T-cell (primary cell): ENCODE data around the gene KIR3DL1. TPM values are rescaled to one million over a fixed set of nuclear protein-coding genes. Genes with fewer than 3 reads are reported as not detected.

Source experiments
- ATAC-seq, 4 experiments: fragments of 200-7000 bp in 3 of 4; fragments of 150-1000 bp in 1 of 4; cut with Tn5 transposase; replicated peaks in 1 of 4; 1 replicate in 3 of 4; 2 replicates in 1 of 4; pipeline ENCODE4 v1.10.0; 2021; ENCODE audit warnings: moderate library complexity in 3 of 4, mild to moderate bottlenecking in 2 of 4, moderate number of reproducible peaks in 1 of 4
- CTCF ChIA-PET, 2 donors: fragments of 300-600 bp; sonication (Branson Sonifier 250); formaldehyde crosslinking; loops; one replicate each; lab custom pipeline; 2022; ENCODE audit warnings: antibody characterized with exemption in 2 of 2; lab: Charles Lee
- POLR2A ChIA-PET, 2 donors: fragments of 300-600 bp; sonication (Branson Sonifier 250); formaldehyde crosslinking; loops; one replicate each; lab custom pipeline; 2022; ENCODE audit warnings: antibody characterized with exemption in 2 of 2; lab: Charles Lee
- DNase-seq, 35 experiments: peaks; one replicate each; pipeline versions ENCODE4 v3.0.0 to v3.0.0-alpha.2; 2013 to 2023
- H3K27ac ChIP-seq: one replicate; pipeline ENCODE4 v1.5.1; 2013; ENCODE audit warnings: low read length
- H3K27me3 ChIP-seq, 2 experiments: replicated peaks in 1 of 2; 1 replicate in 1 of 2; 2 replicates in 1 of 2; pipeline versions ENCODE4 v1.6.1 to v1.7.0; 2013; ENCODE audit warnings: low read length in 1 of 2, mixed read lengths in 1 of 2; ENCODE audit not compliant: control insufficient read depth in 2 of 2, insufficient read depth in 2 of 2; ENCODE audit errors: extremely low read depth in 1 of 2
- H3K36me3 ChIP-seq, 2 donors: 1 replicate in 1 of 2; 2 replicates in 1 of 2; pipeline versions ENCODE4 v1.6.1 to v1.7.0; 2013; ENCODE audit warnings: low read length in 1 of 2; ENCODE audit not compliant: control insufficient read depth in 2 of 2, insufficient read depth in 1 of 2; ENCODE audit errors: extremely low read depth in 1 of 2
- H3K4me1 ChIP-seq, 2 experiments: 1 replicate in 1 of 2; 2 replicates in 1 of 2; pipeline versions ENCODE4 v1.6.1 to v1.7.0; 2013; ENCODE audit warnings: low read length in 2 of 2, mixed read lengths in 1 of 2; ENCODE audit not compliant: insufficient read depth in 2 of 2, control insufficient read depth in 1 of 2; ENCODE audit errors: extremely low read depth in 1 of 2
- H3K4me3 ChIP-seq, 2 donors: 1 replicate in 1 of 2; 2 replicates in 1 of 2; pipeline versions ENCODE4 v1.5.1 to v1.7.0; 2013; ENCODE audit warnings: mild to moderate bottlenecking in 2 of 2, low read length in 1 of 2, moderate library complexity in 1 of 2; ENCODE audit not compliant: control insufficient read depth in 1 of 2; ENCODE audit errors: extremely low read depth in 1 of 2
- H3K9me3 ChIP-seq: 2 replicates; pipeline ENCODE4 v1.7.0; 2013
- H3K27ac Mint-ChIP-seq, 2 donors: one replicate each; pipeline ENCODE4 v1.8.0; 2020 to 2021; ENCODE audit warnings: mild to moderate bottlenecking in 2 of 2, mixed read lengths in 2 of 2
- H3K27me3 Mint-ChIP-seq, 2 donors: one replicate each; pipeline ENCODE4 v1.8.0; 2021 to 2022; ENCODE audit warnings: mixed read lengths in 2 of 2
- H3K36me3 Mint-ChIP-seq: one replicate; pipeline ENCODE4 v1.8.0; 2021; ENCODE audit warnings: mixed read lengths
- H3K4me1 Mint-ChIP-seq, 3 donors: one replicate each; pipeline ENCODE4 v1.8.0; 2020 to 2022; ENCODE audit warnings: mixed read lengths in 3 of 3, mild to moderate bottlenecking in 1 of 3
- H3K4me3 Mint-ChIP-seq, 3 donors: one replicate each; pipeline ENCODE4 v1.8.0; 2020 to 2022; ENCODE audit warnings: mild to moderate bottlenecking in 3 of 3, mixed read lengths in 3 of 3, moderate library complexity in 3 of 3
- H3K9me3 Mint-ChIP-seq, 3 donors: one replicate each; pipeline ENCODE4 v1.8.0; 2020 to 2022; ENCODE audit warnings: mixed read lengths in 3 of 3
- WGBS: methylation state at CpG from one replicate; pipeline ENCODE4 v1.1.5; 2013; ENCODE audit warnings: missing lambda C conversion rate; ENCODE audit not compliant: insufficient coverage; 5-methylcytosine and 5-hydroxymethylcytosine counted together
- total RNA-seq, 35 experiments: library from RNA in 6 of 35; stranded (reverse) in 6 of 35; fragments of 120-200 nt in 1 of 35; gene quantifications; one replicate each; pipeline versions ENCODE4 v1.2.1 to v1.2.4 and lab custom pipeline; 2013 to 2026

KIR3DL1 gene
- total RNA-seq, 5 donors from 2014 or later (not counting 1 experiment from before 2014, with no cell fraction given) = 0.44 to 0.68 (median 0.54) TPM; not detected in 1

- H3K9me3 ChIP-seq = no peaks in the 10 kb centered on the region
- ATAC-seq (no peak), DNase-seq (peak in 1 of 35 experiments; percentile 9)
- no peak within 1 kb of the TSS for H3K27ac ChIP-seq
- 92% methylated on average over 6 of the region's 8 CpGs for WGBS
- H3K9me3 Mint-ChIP-seq = peaks cover 0 to 3% (median 0%) of the 10 kb centered on the region in 3 donors
- H3K27me3 Mint-ChIP-seq = peaks cover 8 to 18% of the 10 kb centered on the region in 2 donors
- ChIA-PET CTCF (no interaction called here), POLR2A (no interaction called here)
- no peak within 1 kb of the TSS for H3K4me3 ChIP-seq
- no peaks in the 10 kb centered on the region for H3K36me3 ChIP-seq
- H3K27me3 ChIP-seq = peaks cover 0 to 3% of the 10 kb centered on the region in 2 experiments
- no peaks in the 10 kb centered on the region for H3K4me1 Mint-ChIP-seq
- no peak within 1 kb of the TSS for H3K4me3 Mint-ChIP-seq
- H3K36me3 Mint-ChIP-seq = no peaks in the 10 kb centered on the region
- H3K4me1 ChIP-seq = no peaks in the 10 kb centered on the region
- H3K27ac Mint-ChIP-seq = no peak within 1 kb of the TSS
These were observed 57.7 kb downstream of the KIR3DL1 start, which contains the start of gene FCAR for GRCh38 chr19:54873990-54874389. Gene FCAR (plus strand): TSS chr19:54874235. CDS start chr19:54874290, 55 bp downstream.

DNA sequence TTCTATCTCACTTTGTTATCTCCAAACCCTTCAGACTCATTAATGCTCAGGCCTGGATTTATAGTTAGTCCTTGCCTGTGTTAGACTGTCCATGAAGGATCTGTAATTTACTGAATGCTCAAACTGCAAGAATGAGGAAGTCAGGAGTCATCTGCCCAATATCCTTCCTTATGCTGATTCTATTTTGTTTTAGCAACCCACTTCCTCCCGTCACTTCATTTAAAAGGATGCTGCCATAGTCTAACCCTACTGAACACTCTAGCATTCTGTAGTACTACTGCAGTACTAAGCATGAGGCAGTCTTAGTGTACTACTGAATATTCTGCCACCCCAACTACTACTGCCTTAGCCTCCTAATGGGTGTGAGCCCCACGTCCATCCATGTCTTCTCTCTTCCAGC, 59.2 kb downstream of the KIR3DL1 start:
- ChIA-PET CTCF (no interaction called here), POLR2A (no interaction called here)
- Mint-ChIP-seq H3K36me3 (no peaks in the 10 kb centered on the region), H3K27me3 (peaks cover 15 to 26% of the 10 kb centered on the region in 2 donors), H3K9me3 (peaks cover 0 to 3% (median 0%) of the 10 kb centered on the region in 3 donors), H3K4me1 (no peaks in the 10 kb centered on the region), H3K27ac (no peak overlapping the region), H3K4me3 (no peak overlapping the region)
- Histone ChIP-seq H3K9me3 (no peaks in the 10 kb centered on the region), H3K4me3 (no peak overlapping the region), H3K27me3 (no peaks in the 10 kb centered on the region), H3K4me1 (no peaks in the 10 kb centered on the region), H3K36me3 (no peaks in the 10 kb centered on the region), H3K27ac (no peak overlapping the region)
- no peak for ATAC-seq
- WGBS = 29% methylated on average over 1 of the region's 2 CpGs
- DNase-seq = no peak

DNA sequence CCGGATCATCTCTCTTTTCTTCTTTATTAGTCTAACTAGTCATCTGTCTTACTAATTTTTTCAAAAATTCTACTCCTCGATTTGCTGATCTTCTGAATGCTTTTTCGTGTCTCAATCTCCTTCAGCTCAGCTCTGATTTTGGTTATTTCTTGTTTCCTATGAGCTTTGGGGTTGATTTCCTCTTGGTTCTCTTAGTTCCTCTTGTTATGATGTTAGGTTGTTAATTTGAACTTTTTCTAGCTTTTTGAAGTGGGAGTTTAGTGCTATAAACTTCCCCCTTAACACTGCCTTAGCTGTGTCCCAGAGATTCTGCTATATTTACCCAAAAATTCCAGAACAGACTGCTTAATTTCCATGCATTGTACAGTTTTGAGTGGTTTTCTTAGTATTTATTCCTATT, 61.2 kb downstream of the KIR3DL1 start:
- ChIA-PET CTCF (interaction anchor here in 1 of 2 donors (0.6 kb wide), 1 partner anchor 1102 kb away, joined by 4 read pairs; no protein-coding TSS in a partner anchor), POLR2A (no interaction called here)
- Histone ChIP-seq H3K27me3 (peaks cover 0 to 17% of the 10 kb centered on the region in 2 experiments), H3K9me3 (no peaks in the 10 kb centered on the region), H3K4me3 (no peak overlapping the region), H3K4me1 (no peaks in the 10 kb centered on the region), H3K27ac (no peak overlapping the region), H3K36me3 (no peaks in the 10 kb centered on the region)
- Mint-ChIP-seq H3K4me1 (no peaks in the 10 kb centered on the region), H3K9me3 (no peaks in the 10 kb centered on the region), H3K27me3 (peaks cover 22 to 28% of the 10 kb centered on the region in 2 donors), H3K4me3 (no peak overlapping the region), H3K36me3 (no peaks in the 10 kb centered on the region), H3K27ac (no peak overlapping the region)
- WGBS = no CpG with 5 or more reads among the region's 3 CpGs
- ATAC-seq (no peak), DNase-seq (no peak)

Other genes starting within 250 kb of the KIR3DL1 start
- gene LILRA2, start 242.7 kb upstream of the KIR3DL1 start, total RNA-seq = under 1 TPM in 4 of 5 donors, not detected in 1; 0.16 to 0.47 (median 0.37) TPM
- under 1 TPM in 1 of 5 donors, not detected in 4; 0.43 TPM for gene LILRA1, start 222.8 kb upstream of the KIR3DL1 start, total RNA-seq
- gene LILRB1, start 186.0 kb upstream of the KIR3DL1 start, total RNA-seq = 10 to 100 TPM in 1 of 5 donors, 1 to 10 TPM in 4; 2.0 to 26.9 (median 3.6) TPM
- gene LILRB4, start 153.5 kb upstream of the KIR3DL1 start, total RNA-seq = under 1 TPM in 2 of 5 donors, not detected in 3; 0.20 to 0.59 TPM
- not detected for gene KIR3DL3, start 92.0 kb upstream of the KIR3DL1 start, total RNA-seq
- gene KIR2DL3, start 78.0 kb upstream of the KIR3DL1 start, total RNA-seq = under 1 TPM in 3 of 5 donors, not detected in 2; 0.16 to 0.89 (median 0.45) TPM
- gene KIR2DL1, start 46.7 kb upstream of the KIR3DL1 start, total RNA-seq = under 1 TPM in 2 of 5 donors, not detected in 3; 0.28 to 0.56 TPM
- gene KIR2DL4, start 12.9 kb upstream of the KIR3DL1 start, total RNA-seq = under 1 TPM in 2 of 5 donors, not detected in 3; 0.20 to 0.25 TPM
- gene KIR2DS4, start 16.2 kb downstream of the KIR3DL1 start, total RNA-seq = 1 to 10 TPM in 1 of 5 donors, under 1 TPM in 3, not detected in 1; 0.53 to 1.5 (median 0.80) TPM
- 10 to 100 TPM in 1 of 5 donors, 1 to 10 TPM in 2, under 1 TPM in 2; 0.61 to 12.5 (median 1.2) TPM for gene KIR3DL2, start 34.0 kb downstream of the KIR3DL1 start, total RNA-seq
- gene FCAR, start 57.8 kb downstream of the KIR3DL1 start, total RNA-seq = under 1 TPM in 1 of 5 donors, not detected in 4; 0.68 TPM
- 10 to 100 TPM in 1 of 5 donors, 1 to 10 TPM in 4; 2.1 to 16.2 (median 3.3) TPM for gene NCR1, start 89.7 kb downstream of the KIR3DL1 start, total RNA-seq
- gene NLRP7, start 131.1 kb downstream of the KIR3DL1 start, total RNA-seq = not detected
- gene NLRP2, start 149.9 kb downstream of the KIR3DL1 start, total RNA-seq = 1 to 10 TPM; 1.2 to 9.8 (median 6.5) TPM
- gene GP6, start 221.8 kb downstream of the KIR3DL1 start, total RNA-seq = under 1 TPM in 4 of 5 donors, not detected in 1; 0.33 to 0.55 (median 0.47) TPM
- 10 to 100 TPM; 12.4 to 35.8 (median 21.6) TPM for gene RDH13, start 246.7 kb downstream of the KIR3DL1 start, total RNA-seq